Stimulated activated CD4-positive, alpha-beta T cell treated with anti-CD3 and anti-CD28 coated beads, Interleukin-2, amount 100 ng/mL, for 24 hours (primary cell): ENCODE results near the gene TAOK1.

Experiments
- DNase-seq, 2 donors: peaks; one replicate each; pipeline ENCODE4 v3.0.0-alpha.2; 2020

TAOK1 gene

GRCh38 chr17:29596811-29597210 is 206.6 kb downstream of the TAOK1 start:
- no peak for DNase-seq

GRCh38 chr17:29597361-29598172 is 207.4 kb downstream of the TAOK1 start:
- no peak for DNase-seq
